HG02840 (cell line): ENCODE measurements around the gene TLE6.
"Not testable (repeated sequence)": the region's sequence is repeated elsewhere in the genome, so short reads cannot be mapped to it uniquely, and the experiment has no call there.

Experiments
- ATAC-seq: cut with Tn5 transposase; IDR thresholded peaks from one replicate; pipeline ENCODE4 v1.9.1; 2021; ENCODE audit warnings: mild to moderate bottlenecking, moderate library complexity, moderate number of reproducible peaks; ENCODE audit not compliant: unreplicated experiment, low FRiP score

The TLE6 gene

GRCh38 chr19:3001235-3001800 lies 24.0 kb downstream of the TLE6 start:
- no peak for ATAC-seq

GRCh38 chr19:3003046-3003445 lies 25.7 kb downstream of the TLE6 start:
- ATAC-seq = no peak

GRCh38 chr19:3004522-3004921 lies 27.2 kb downstream of the TLE6 start:
- ATAC-seq = no peak

- ATAC-seq = no peak
Measured at GRCh38 chr19:3005345-3005744, 28.0 kb downstream of the TLE6 start.

GRCh38 chr19:3006075-3006767 lies 28.9 kb downstream of the TLE6 start:
- no peak for ATAC-seq

GRCh38 chr19:3007975-3008374 lies 30.6 kb downstream of the TLE6 start:
- ATAC-seq = no peak

GRCh38 chr19:3008994-3009393 lies 31.6 kb downstream of the TLE6 start:
- no peak for ATAC-seq

GRCh38 chr19:3010871-3011270 lies 33.5 kb downstream of the TLE6 start:
- ATAC-seq = no peak

GRCh38 chr19:3012059-3012458 lies 34.7 kb downstream of the TLE6 start:
- ATAC-seq = not testable (repeated sequence)

- ATAC-seq = no peak
Measured at GRCh38 chr19:3012621-3013262, 35.4 kb downstream of the TLE6 start.

GRCh38 chr19:3013263-3013725 lies 35.9 kb downstream of the TLE6 start:
- no peak for ATAC-seq

- no peak for ATAC-seq
Measured at GRCh38 chr19:3014135-3014534, 36.8 kb downstream of the TLE6 start.

GRCh38 chr19:3015126-3016057 lies 38.0 kb downstream of the TLE6 start:
- no peak for ATAC-seq

- no peak for ATAC-seq
Measured at GRCh38 chr19:3017923-3018322, 40.6 kb downstream of the TLE6 start.

GRCh38 chr19:3019211-3019854 lies 42.0 kb downstream of the TLE6 start:
- ATAC-seq = no peak

- ATAC-seq = no peak
Measured at GRCh38 chr19:3020321-3020960, 43.1 kb downstream of the TLE6 start.

- ATAC-seq = no peak
Measured at GRCh38 chr19:3024509-3024869, 47.1 kb downstream of the TLE6 start.

GRCh38 chr19:3024870-3025548 lies 47.6 kb downstream of the TLE6 start:
- ATAC-seq = no peak

GRCh38 chr19:3025549-3025886 lies 48.2 kb downstream of the TLE6 start:
- ATAC-seq = no peak
